HepG2 (cell line): ENCODE data around the gene SECTM1. TPM values are rescaled to one million over a fixed set of nuclear protein-coding genes. Genes with fewer than 3 reads are reported as not detected.

ENCODE experiments used
- ATAC-seq: fragments of 200-7000 bp; cut with Tn5 transposase; 3 replicates; pipeline ENCODE4 v1.9.1; 2020; ENCODE audit warnings: mild to moderate bottlenecking, moderate library complexity
- BruUV-seq: library from RNA; stranded (reverse); fragments of 400-500 nt; replicated peaks from 2 replicates; lab custom pipeline; 2021; lab: Mats Ljungman, UMichigan
- CTCF ChIA-PET: fragments of 300-600 bp; formaldehyde crosslinking; extraction: SDS; loops from one replicate; lab custom pipeline; 2021; ENCODE audit warnings: low total read pairs, inconsistent platforms, low intra/inter-chr PET ratio; lab: Yijun Ruan, JAX
- POLR2A ChIA-PET: fragments of 350-600 bp; sonication (Branson Sonifier 250); formaldehyde crosslinking; loops from one replicate; lab custom pipeline; 2020; ENCODE audit warnings: antibody characterized with exemption, inconsistent platforms; lab: Yijun Ruan, JAX
- DNase-seq: peaks from one replicate; pipeline ENCODE4 v3.0.0-alpha.2; 2015; ENCODE audit warnings: low spot score
- FAIRE-seq: peaks from 3 replicates; lab custom pipeline; 2011; peaks lifted over from hg19 to GRCh38; lab: Jason Lieb, UNC
- H2AFZ ChIP-seq: one replicate; pipeline ENCODE4 v1.6.1; 2011; ENCODE audit warnings: low read length, inconsistent platforms
- H3K27ac ChIP-seq: fragments of 300-600 bp; 3 replicates; pipeline ENCODE4 v1.8.0; 2011; ENCODE audit warnings: mixed run types, mild to moderate bottlenecking, mixed read lengths, low read length, inconsistent platforms; ENCODE audit not compliant: insufficient read depth; ENCODE audit errors: extremely low read length
- H3K27me3 ChIP-seq, 2 experiments: fragments of 200-600 bp in 1 of 2; 2 replicates in 1 of 2; 3 replicates in 1 of 2; pipeline versions ENCODE4 v1.6.0 to v1.8.0; 2011; ENCODE audit warnings: low read length in 2 of 2, mild to moderate bottlenecking in 2 of 2, moderate library complexity in 2 of 2, inconsistent platforms in 1 of 2; ENCODE audit not compliant: insufficient read depth in 2 of 2, control insufficient read depth in 1 of 2
- H3K36me3 ChIP-seq, 2 experiments: fragments of 200-600 bp in 1 of 2; replicated peaks in 1 of 2; 2 replicates in 1 of 2; 3 replicates in 1 of 2; pipeline versions ENCODE4 v1.5.1 to v1.8.0; 2011; ENCODE audit warnings: low read length in 2 of 2, inconsistent platforms in 1 of 2; ENCODE audit not compliant: insufficient read depth in 2 of 2, control insufficient read depth in 1 of 2
- H3K4me1 ChIP-seq: 2 replicates; pipeline ENCODE4 v1.5.1; 2012; ENCODE audit warnings: low read length, inconsistent platforms; ENCODE audit not compliant: insufficient read depth
- H3K4me2 ChIP-seq: 2 replicates; pipeline ENCODE4 v1.6.0; 2011; ENCODE audit warnings: low read depth, low read length, inconsistent platforms
- H3K4me3 ChIP-seq, 3 experiments: fragments of 200-600 bp in 1 of 3; sonication (generic), shearing (Covaris generic) in 1 of 3; replicated peaks in 1 of 3; 2 replicates each; pipeline ENCODE4 v1.5.1; 2011 to 2016; ENCODE audit warnings: low read length in 3 of 3, inconsistent platforms in 2 of 3, low read depth in 2 of 3, mild to moderate bottlenecking in 2 of 3, control low read depth in 1 of 3, mixed read lengths in 1 of 3; ENCODE audit not compliant: insufficient read depth in 1 of 3
- H3K79me2 ChIP-seq: one replicate; pipeline ENCODE4 v1.6.1; 2011; ENCODE audit warnings: low read length, inconsistent platforms; ENCODE audit not compliant: insufficient read depth
- H3K9ac ChIP-seq: 2 replicates; pipeline ENCODE4 v1.6.0; 2011; ENCODE audit warnings: mild to moderate bottlenecking, low read depth, low read length, inconsistent platforms; ENCODE audit not compliant: insufficient read depth
- H3K9me3 ChIP-seq: 2 replicates; pipeline ENCODE4 v1.5.1; 2012; ENCODE audit warnings: mild to moderate bottlenecking, low read length
- H4K20me1 ChIP-seq: 2 replicates; pipeline ENCODE4 v1.6.0; 2011; ENCODE audit warnings: inconsistent platforms, mild to moderate bottlenecking, low read length, moderate library complexity; ENCODE audit not compliant: insufficient read depth
- IKZF4 ChIP-seq: sonication (generic); formaldehyde crosslinking; IDR thresholded peaks from 2 replicates; pipeline ENCODE4 v1.5.1; 2020; ENCODE audit warnings: borderline replicate concordance, mild to moderate bottlenecking, low read depth, missing genetic modification reagents; ENCODE audit errors: not compliant biosample characterization
- LCORL ChIP-seq, 2 experiments: fragments of 450-650 bp in 1 of 2; sonication (generic) in 1 of 2; formaldehyde crosslinking in 1 of 2; IDR thresholded peaks; 2 replicates each; pipeline versions ENCODE4 v1.5.0 to v1.6.1; 2017 to 2020; ENCODE audit warnings: antibody characterized with exemption in 1 of 2, missing genetic modification reagents in 1 of 2
- NR2F1 ChIP-seq, 2 experiments: fragments of 450-650 bp in 1 of 2; formaldehyde crosslinking in 1 of 2; IDR thresholded peaks; 2 replicates each; pipeline versions ENCODE4 v1.5.0 to v1.6.1; 2016 to 2020; ENCODE audit warnings: mild to moderate bottlenecking in 1 of 2, missing compliant biosample characterization in 1 of 2, missing genetic modification reagents in 1 of 2, moderate library complexity in 1 of 2
- PCBP2 ChIP-seq: fragments of 200-400 bp; formaldehyde crosslinking; optimal IDR thresholded peaks from 2 replicates; pipeline ENCODE3; 2018; ENCODE audit warnings: low read length, low read depth; ENCODE audit not compliant: poor library complexity, severe bottlenecking
- SATB2 ChIP-seq: sonication (generic); formaldehyde crosslinking; IDR thresholded peaks from 2 replicates; pipeline ENCODE4 v1.5.0; 2020; ENCODE audit warnings: missing genetic modification reagents
- SETDB1 ChIP-seq: sonication (generic); formaldehyde crosslinking; IDR thresholded peaks from 2 replicates; pipeline ENCODE4 v1.5.1; 2020; ENCODE audit warnings: missing genetic modification reagents, mild to moderate bottlenecking, borderline replicate concordance
- TCF12 ChIP-seq, 2 experiments: fragments of 450-650 bp in 1 of 2; sonication (generic) in 1 of 2; formaldehyde crosslinking in 1 of 2; IDR thresholded peaks; 2 replicates each; pipeline versions ENCODE4 v1.6.1 to v1.8.0; 2017 to 2022; ENCODE audit warnings: antibody characterized with exemption in 1 of 2, mild to moderate bottlenecking in 1 of 2, missing genetic modification reagents in 1 of 2, moderate library complexity in 1 of 2
- TSC22D2 ChIP-seq: sonication (generic); formaldehyde crosslinking; IDR thresholded peaks from 2 replicates; pipeline ENCODE4 v1.5.1; 2020; ENCODE audit warnings: missing genetic modification reagents, mild to moderate bottlenecking, borderline replicate concordance
- ZNF383 ChIP-seq: sonication (generic); formaldehyde crosslinking; IDR thresholded peaks from 2 replicates; pipeline ENCODE4 v1.4.0; 2020; ENCODE audit warnings: missing genetic modification reagents, mild to moderate bottlenecking, borderline replicate concordance
- ZNF501 ChIP-seq: sonication (generic); formaldehyde crosslinking; IDR thresholded peaks from 2 replicates; pipeline ENCODE4 v1.5.1; 2020; ENCODE audit warnings: mild to moderate bottlenecking, moderate library complexity, missing genetic modification reagents
- ZSCAN12 ChIP-seq: sonication (generic); formaldehyde crosslinking; IDR thresholded peaks from 2 replicates; pipeline ENCODE4 v1.9.0; 2021; ENCODE audit warnings: mild to moderate bottlenecking, missing genetic modification reagents
- ZSCAN25 ChIP-seq: sonication (generic); formaldehyde crosslinking; IDR thresholded peaks from 2 replicates; pipeline ENCODE4 v1.8.0; 2022; ENCODE audit warnings: mild to moderate bottlenecking, missing genetic modification reagents
- WGBS: methylation state at CpG from one replicate; pipeline ENCODE4 v1.1.6; 2017; ENCODE audit warnings: low lambda C conversion rate; 5-methylcytosine and 5-hydroxymethylcytosine counted together
- in situ Hi-C: cut with HindIII; loops from 2 replicates; pipeline ENCODE4 v1.10.0; 2017; ENCODE audit warnings: low pct_unique_long_range_greater_than_20kb; ENCODE audit not compliant: extremely low pct_ligation_motif_present
- intact Hi-C: fragments of 100-400 bp; cut with micrococcal nuclease; formaldehyde crosslinking; loops from one replicate; pipeline ENCODE4 v1.10.0; 2022; ENCODE audit not compliant: unreplicated experiment
- polyA plus RNA-seq, 8 experiments: library from polyadenylated mRNA; depleted of rRNA in 3 of 8; stranded (reverse) in 7 of 8; unstranded in 1 of 8; fragments of >200 nt; fragmentation: Illumina TruSeq in 4 of 8; extraction: Trizol in 4 of 8; gene quantifications; 2 replicates each; pipeline versions ENCODE4 v1.2.1 to v1.2.3, GENCODE V29; 2011 to 2016; ENCODE audit warnings: low read depth in 4 of 8, missing spikeins in 1 of 8, mixed read lengths in 1 of 8; ENCODE audit not compliant: insufficient read depth in 1 of 8
- total RNA-seq, 5 experiments: library from RNA; depleted of rRNA; stranded (reverse); fragments of >200 nt; fragmentation: Illumina TruSeq; extraction: Trizol; gene quantifications; 2 replicates each; pipeline ENCODE4 v1.2.3, GENCODE V29; 2016; ENCODE audit warnings: low read depth in 1 of 5
- TF ChIP-seq, protein P1 (sequence below): sonication (generic); formaldehyde crosslinking; IDR thresholded peaks from 2 replicates; pipeline ENCODE4 v1.5.1; 2020; ENCODE audit warnings: mild to moderate bottlenecking, missing genetic modification reagents
- TF ChIP-seq, protein P2 (sequence below): sonication (generic); formaldehyde crosslinking; IDR thresholded peaks from 2 replicates; pipeline ENCODE4 v1.5.0; 2020; ENCODE audit warnings: missing genetic modification reagents

Gene SECTM1
- total and polyA plus RNA-seq, 2 of the 13 experiments (the other 11 are each of a cell fraction or from before 2014, with no cell fraction given) = 3.5 to 5.3 TPM

DNA sequence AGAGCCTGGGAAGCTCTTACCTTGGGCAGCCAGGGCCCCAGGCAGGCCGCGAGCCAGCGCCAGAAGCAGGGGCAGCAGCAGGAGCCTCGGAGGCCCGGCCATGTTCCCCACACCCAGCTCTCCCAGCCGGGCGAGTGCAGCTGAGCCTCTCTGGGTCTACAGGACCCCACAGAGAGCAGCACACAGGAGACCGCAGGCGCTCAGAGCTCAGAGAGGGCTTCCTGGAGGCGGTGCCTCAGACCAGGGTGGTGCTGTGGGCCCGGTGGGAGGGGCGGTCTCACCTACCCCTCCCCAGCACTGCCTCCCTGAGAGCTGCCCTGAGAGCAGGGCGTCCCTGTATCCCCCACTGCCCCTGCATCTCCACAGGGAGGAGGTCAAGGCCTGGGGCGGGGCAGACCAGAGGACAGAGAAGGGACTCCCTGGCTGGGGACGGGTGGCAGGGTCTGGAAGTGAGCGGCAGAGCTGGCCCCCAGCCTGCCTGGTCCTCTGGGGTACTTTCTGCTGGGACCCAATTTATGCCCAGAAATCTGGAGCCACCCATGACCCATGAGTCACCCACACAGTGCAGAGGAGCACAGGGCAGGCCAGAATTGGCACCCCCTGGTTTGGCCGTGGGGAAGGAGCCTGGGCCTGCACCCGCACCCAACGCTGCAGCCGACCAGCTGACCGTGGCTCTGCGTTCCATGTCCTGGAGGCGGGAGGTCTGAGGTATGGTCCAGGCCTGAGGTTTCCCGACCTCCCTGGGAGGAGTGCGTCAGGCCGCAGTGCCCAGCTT lies 16.0 kb downstream of the SECTM1 start, which contains the start of gene CD7:
Gene CD7 (minus strand): TSS at position 215 of the 775 bp plus-strand sequence. CDS start 113 bp downstream, at position 102.
- intact Hi-C loops = loop anchor here (1.0 kb wide), 2 partner anchors 50 to 75 kb away; no protein-coding TSS in a partner anchor
- BruUV-seq = no TSS peak
- Histone ChIP-seq H3K4me1 (peaks cover 69% of the 10 kb centered on the region), H3K4me3 (peak within 1 kb of the TSS; percentile 63 to 72 (median 69)), H3K27ac (peak within 1 kb of the TSS; percentile 54), H3K9ac (peak within 1 kb of the TSS; percentile 64), H3K27me3 (no peaks in the 10 kb centered on the region; a peak in 1 of 5 replicates), H3K36me3 (no peaks in the 10 kb centered on the region), H3K79me2 (peaks cover 3% of the 10 kb centered on the region), H3K9me3 (no peaks in the 10 kb centered on the region), H2AFZ (no peak within 1 kb of the TSS), H3K4me2 (peak within 1 kb of the TSS; percentile 88), H4K20me1 (no peaks in the 10 kb centered on the region)
- ChIA-PET CTCF (interaction anchor here (1.0 kb wide), 1 partner anchor 17 kb away, joined by 3 read pairs; no protein-coding TSS in a partner anchor), POLR2A (interaction anchor here (0.9 to 2.6 kb wide), 19 partner anchors 9 to 261 kb away, joined by 3 to 152 read pairs (median 8); partner anchors contain the start of genes CSNK1D and SLC16A3)
- 0% methylated on average over 12 of the region's 26 CpGs for WGBS
- in situ Hi-C loops = no loop called here
- DNase-seq = peak; percentile 64
- FAIRE-seq = peak; percentile 80
- ATAC-seq = peak; percentile 73
- TF ChIP-seq TCF12 (IDR thresholded peaks at IDR 0.05) (no peak), TCF12 (CRISPR knock-in tag; IDR thresholded peaks at IDR 0.05) (no peak; the same call in none of the 2 replicates), ZNF383 (no peak), ZNF501 (CRISPR knock-in tag) (peak; percentile 90), TSC22D2 (no peak), NR2F1 (CRISPR knock-in tag; IDR thresholded peaks at IDR 0.05) (peak; percentile 46 to 73; a peak in 2 of 4 replicates), ZSCAN25 (CRISPR knock-in tag) (peak; percentile 92), LCORL (IDR thresholded peaks at IDR 0.05) (no peak), LCORL (CRISPR knock-in tag; IDR thresholded peaks at IDR 0.05) (peak; percentile 76; the same call in 1 of the 2 replicates), PCBP2 (no peak), ZSCAN12 (CRISPR knock-in tag) (peak; percentile 65; the same call in 1 of the 2 replicates), SATB2 (CRISPR knock-in tag) (no peak), IKZF4 (CRISPR knock-in tag) (no peak), SETDB1 (CRISPR knock-in tag) (no peak)
- TF ChIP-seq, protein P1, sequence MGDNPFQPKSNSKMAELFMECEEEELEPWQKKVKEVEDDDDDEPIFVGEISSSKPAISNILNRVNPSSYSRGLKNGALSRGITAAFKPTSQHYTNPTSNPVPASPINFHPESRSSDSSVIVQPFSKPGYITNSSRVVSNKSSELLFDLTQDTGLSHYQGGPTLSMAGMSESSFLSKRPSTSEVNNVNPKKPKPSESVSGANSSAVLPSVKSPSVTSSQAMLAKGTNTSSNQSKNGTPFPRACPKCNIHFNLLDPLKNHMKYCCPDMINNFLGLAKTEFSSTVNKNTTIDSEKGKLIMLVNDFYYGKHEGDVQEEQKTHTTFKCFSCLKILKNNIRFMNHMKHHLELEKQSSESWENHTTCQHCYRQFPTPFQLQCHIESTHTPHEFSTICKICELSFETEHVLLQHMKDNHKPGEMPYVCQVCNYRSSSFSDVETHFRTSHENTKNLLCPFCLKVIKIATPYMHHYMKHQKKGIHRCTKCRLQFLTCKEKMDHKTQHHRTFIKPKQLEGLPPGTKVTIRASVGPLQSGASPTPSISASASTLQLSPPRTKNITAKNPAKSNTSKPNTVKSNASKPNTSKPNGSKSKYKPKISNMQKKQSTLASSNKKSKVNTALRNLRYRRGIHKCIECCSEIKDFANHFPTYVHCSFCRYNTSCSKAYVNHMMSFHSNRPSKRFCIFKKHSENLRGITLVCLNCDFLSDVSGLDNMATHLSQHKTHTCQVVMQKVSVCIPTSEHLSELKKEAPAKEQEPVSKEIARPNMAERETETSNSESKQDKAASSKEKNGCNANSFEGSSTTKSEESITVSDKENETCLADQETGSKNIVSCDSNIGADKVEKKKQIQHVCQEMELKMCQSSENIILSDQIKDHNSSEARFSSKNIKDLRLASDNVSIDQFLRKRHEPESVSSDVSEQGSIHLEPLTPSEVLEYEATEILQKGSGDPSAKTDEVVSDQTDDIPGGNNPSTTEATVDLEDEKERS (CRISPR knock-in tag) = peak; percentile 85
- TF ChIP-seq, protein P2, sequence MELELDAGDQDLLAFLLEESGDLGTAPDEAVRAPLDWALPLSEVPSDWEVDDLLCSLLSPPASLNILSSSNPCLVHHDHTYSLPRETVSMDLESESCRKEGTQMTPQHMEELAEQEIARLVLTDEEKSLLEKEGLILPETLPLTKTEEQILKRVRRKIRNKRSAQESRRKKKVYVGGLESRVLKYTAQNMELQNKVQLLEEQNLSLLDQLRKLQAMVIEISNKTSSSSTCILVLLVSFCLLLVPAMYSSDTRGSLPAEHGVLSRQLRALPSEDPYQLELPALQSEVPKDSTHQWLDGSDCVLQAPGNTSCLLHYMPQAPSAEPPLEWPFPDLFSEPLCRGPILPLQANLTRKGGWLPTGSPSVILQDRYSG (CRISPR knock-in tag) = no peak
